GM12891 (cell line): ENCODE data around the gene TAF11.

ENCODE experiments used
- DNase-seq: peaks from one replicate; pipeline ENCODE4 v3.0.0; 2011; ENCODE audit warnings: low spot score; ENCODE audit not compliant: insufficient read length
- FAIRE-seq: peaks from 2 replicates; lab custom pipeline; 2011; peaks lifted over from hg19 to GRCh38; lab: Jason Lieb, UNC
- PAX5 ChIP-seq: IDR thresholded peaks from 2 replicates; pipeline ENCODE4 v1.6.1; 2011; ENCODE audit warnings: low read length, moderate library complexity, mild to moderate bottlenecking; ENCODE audit not compliant: insufficient read depth, severe bottlenecking
- POLR2A ChIP-seq: IDR thresholded peaks from 2 replicates; pipeline ENCODE4 v1.6.1; 2011; ENCODE audit warnings: low read depth, low read length, control low read depth
- POLR2AphosphoS5 ChIP-seq: IDR thresholded peaks from 2 replicates; pipeline ENCODE4 v1.6.1; 2011; ENCODE audit warnings: low read depth, low read length, control low read depth
- POU2F2 ChIP-seq: IDR thresholded peaks from 2 replicates; pipeline ENCODE4 v1.6.1; 2011; ENCODE audit warnings: low read depth, mild to moderate bottlenecking, control low read depth, low read length, moderate library complexity
- SPI1 ChIP-seq: IDR thresholded peaks from 2 replicates; pipeline ENCODE4 v1.6.1; 2011; ENCODE audit warnings: low read depth, low read length, control low read depth
- TAF1 ChIP-seq: IDR thresholded peaks from 2 replicates; pipeline ENCODE4 v1.6.1; 2011; ENCODE audit warnings: low read depth, low read length, control low read depth

Gene TAF11

DNA sequence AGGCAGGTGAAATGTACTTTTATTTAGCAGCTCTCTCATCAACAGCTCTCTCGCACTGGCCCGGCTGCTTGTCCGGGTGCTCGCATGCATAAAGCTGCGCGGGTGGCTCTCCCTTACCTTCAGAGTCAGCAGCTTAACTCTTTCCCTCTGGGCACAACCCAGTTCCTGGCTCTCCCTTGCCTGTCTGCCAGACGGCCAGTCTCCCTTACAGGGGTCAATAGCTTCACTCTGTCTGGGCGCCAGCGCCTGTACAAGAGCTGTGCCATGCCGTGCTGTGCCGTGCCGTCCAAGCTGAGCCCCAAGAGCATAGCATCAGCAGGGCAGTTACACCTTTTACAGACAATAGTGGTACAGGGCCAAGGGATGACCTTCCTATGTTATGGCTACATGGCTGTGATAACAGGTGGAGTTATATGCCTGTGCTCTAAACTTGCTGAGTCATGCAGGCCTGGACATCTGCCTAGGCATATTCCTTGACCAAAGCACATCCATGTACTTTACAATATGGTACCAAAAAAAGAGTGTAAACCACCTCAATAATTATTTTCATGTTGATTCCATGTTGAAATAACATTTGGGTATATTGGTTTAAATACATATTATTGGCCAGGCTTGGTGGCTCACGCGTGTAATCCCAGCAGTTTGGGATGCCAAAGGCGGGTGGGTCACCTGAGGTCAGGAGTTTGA is 48.0 kb downstream of the TAF11 start:
- no peak for FAIRE-seq

DNA sequence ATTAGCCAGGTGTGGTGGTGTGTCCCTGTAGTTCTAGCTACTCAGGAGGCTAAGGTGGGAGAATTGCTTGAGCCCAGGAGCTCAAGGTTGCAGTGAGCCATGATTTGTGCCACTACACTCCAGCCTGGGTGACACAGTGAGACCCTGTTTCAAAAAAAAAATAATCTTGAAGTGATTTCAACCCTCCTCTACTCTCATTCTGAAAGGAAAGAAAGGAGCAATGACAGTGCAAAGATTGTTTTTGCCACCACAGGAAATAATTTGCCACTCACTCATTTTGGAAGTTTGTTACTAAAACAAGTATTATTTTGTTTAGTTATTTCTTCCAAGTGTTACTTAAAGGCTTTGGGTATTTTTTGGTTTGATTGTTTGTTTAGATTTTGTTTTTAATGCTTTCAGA is 50.3 kb downstream of the TAF11 start:
- DNase-seq: no peak
- no peak for TF ChIP-seq POLR2A
- TF ChIP-seq SPI1: no peak
- TF ChIP-seq TAF1: no peak
- no peak for TF ChIP-seq POU2F2
- no peak for TF ChIP-seq POLR2AphosphoS5
- no peak for TF ChIP-seq PAX5
- FAIRE-seq: no peak

More for the DNA sequence above, 48.0 kb downstream of the TAF11 start:
- DNase-seq: no peak
- TF ChIP-seq SPI1 (no peak), POLR2A (no peak), POLR2AphosphoS5 (no peak), POU2F2 (no peak), TAF1 (no peak), PAX5 (no peak)

DNA sequence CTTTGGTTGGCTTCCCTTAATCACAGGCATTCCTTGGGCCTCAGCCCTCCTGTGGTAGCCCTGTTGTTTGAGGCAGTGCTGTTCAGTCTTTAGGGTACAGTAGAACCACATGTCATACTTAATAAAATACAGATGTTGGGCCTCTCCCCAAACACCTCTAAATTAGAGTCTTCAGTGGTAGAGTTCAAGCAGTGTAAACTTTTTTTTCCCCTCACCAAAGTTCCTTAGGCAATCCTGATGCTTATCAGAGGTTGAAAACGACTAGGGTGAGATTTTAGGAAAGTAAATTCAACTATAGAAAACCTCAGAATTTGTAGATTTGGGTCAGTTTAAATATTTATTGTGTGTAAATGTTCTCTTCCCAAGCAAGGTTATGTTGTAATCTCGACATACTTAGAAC is 51.4 kb downstream of the TAF11 start:
- FAIRE-seq (no peak), DNase-seq (no peak)
- TF ChIP-seq PAX5: no peak
- TF ChIP-seq POU2F2: no peak
- no peak for TF ChIP-seq POLR2AphosphoS5
- TF ChIP-seq TAF1: no peak
- no peak for TF ChIP-seq SPI1
- no peak for TF ChIP-seq POLR2A

DNA sequence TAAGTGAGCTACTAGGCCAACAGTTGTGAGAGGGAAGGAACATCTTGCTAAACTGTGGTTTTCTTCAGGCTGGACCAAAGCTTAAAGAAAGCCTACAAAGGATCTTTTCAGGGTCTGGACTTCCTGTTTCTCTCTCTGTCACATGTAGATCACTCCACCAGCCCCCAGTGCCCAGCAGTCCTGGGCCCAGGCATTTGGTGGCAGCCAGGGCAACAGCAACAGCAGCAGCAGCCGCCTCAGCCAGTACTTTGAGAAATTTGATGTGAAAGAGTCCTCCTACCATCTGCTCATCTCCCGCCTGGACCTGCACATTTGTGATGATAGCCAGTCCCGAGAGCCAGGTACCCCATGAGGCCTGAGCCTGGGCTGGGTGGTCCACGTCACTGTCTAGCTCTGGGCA is 51.8 kb downstream of the TAF11 start:
- FAIRE-seq (no peak), DNase-seq (no peak)
- TF ChIP-seq SPI1 (no peak; the same call in 1 of the 2 replicates), POU2F2 (no peak), POLR2A (no peak), POLR2AphosphoS5 (no peak), TAF1 (no peak), PAX5 (no peak)

GRCh38 chr6:34834789-34835518 is 52.9 kb downstream of the TAF11 start:
- DNase-seq (no peak), FAIRE-seq (no peak)
- TF ChIP-seq SPI1 (no peak), POLR2A (no peak), TAF1 (no peak), PAX5 (no peak), POLR2AphosphoS5 (no peak), POU2F2 (no peak)

DNA sequence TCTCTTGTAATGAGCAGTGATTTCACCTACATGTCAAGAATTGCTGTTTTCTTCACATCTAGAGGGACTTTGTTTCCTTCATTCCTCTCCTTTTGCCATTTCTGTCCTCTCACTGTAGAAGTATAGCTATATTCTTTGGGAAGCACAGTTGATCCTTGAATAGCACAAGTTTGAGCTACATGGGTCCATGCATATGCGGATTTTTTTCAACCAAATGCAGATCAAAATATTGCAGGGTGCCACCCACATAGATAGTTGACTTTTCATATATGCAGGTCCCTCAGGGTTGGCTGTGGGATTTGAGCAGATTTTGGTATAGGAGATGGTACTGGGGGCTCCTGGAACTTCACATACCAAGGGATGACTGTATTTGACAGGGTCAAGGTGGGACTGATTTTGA is 54.9 kb downstream of the TAF11 start:
- TF ChIP-seq TAF1 (no peak), POLR2AphosphoS5 (no peak)
- DNase-seq (no peak), FAIRE-seq (no peak)

GRCh38 chr6:34829137-34829536 is 58.7 kb downstream of the TAF11 start:
- peak; percentile 31 for FAIRE-seq
- no peak for DNase-seq
- TF ChIP-seq SPI1: no peak
